ENCODE measurements around the gene CDC40.

DNA sequence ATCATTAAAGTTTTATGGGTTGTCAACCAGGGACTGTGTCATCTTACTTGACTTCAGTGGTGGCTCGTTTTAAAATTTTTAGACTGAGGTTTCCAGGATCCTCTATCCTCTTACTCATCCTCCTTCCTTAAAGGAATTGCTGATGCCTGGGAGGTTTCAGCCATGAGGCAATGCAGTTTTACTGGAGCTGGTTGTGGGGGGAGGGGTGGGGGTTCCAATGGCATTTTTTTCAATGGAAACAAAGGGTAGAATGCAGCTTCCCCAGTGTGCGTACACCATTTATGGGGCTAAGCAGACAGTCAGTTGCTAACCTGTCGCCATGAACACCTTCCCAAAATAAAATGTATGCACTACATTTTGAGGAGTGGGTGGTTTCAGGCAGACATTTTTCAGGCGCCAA is 89.9 kb downstream of the CDC40 start:
- no peak for TF ChIP-seq CTCF (IDR thresholded peaks at IDR 0.05)
- TF ChIP-seq POLR2A (IDR thresholded peaks at IDR 0.05): no peak
- no peak for TF ChIP-seq POLR2AphosphoS5 (IDR thresholded peaks at IDR 0.05; ENCODE audit: insufficient read depth in 1 of 2, low read depth in 1 of 2)

Measured in vagina (tissue), 2 donors.